GM19397 (cell line): ENCODE results near the gene CDKN2B.
"Not testable (repeated sequence)": the region's sequence is repeated elsewhere in the genome, so short reads cannot be mapped to it uniquely, and the experiment has no call there.

Experiments used
- ATAC-seq: cut with Tn5 transposase; IDR thresholded peaks from one replicate; pipeline ENCODE4 v1.9.1; 2021; ENCODE audit warnings: mild to moderate bottlenecking, moderate library complexity; ENCODE audit not compliant: unreplicated experiment

The CDKN2B gene

GRCh38 chr9:21969951-21970799 lies 38.9 kb downstream of the CDKN2B start:
- no peak for ATAC-seq

GRCh38 chr9:21969011-21969940 lies 39.8 kb downstream of the CDKN2B start:
- no peak for ATAC-seq

- ATAC-seq: no peak
These were observed 40.6 kb downstream of the CDKN2B start for GRCh38 chr9:21968331-21969010.

GRCh38 chr9:21967702-21968101 lies 41.4 kb downstream of the CDKN2B start:
- no peak for ATAC-seq

GRCh38 chr9:21967169-21967568 lies 41.9 kb downstream of the CDKN2B start:
- ATAC-seq: no peak

GRCh38 chr9:21966140-21966851 lies 42.8 kb downstream of the CDKN2B start:
- no peak for ATAC-seq

GRCh38 chr9:21965401-21965951 lies 43.6 kb downstream of the CDKN2B start:
- peak; percentile 84 for ATAC-seq

- ATAC-seq: peak; percentile 46
These were observed 44.1 kb downstream of the CDKN2B start for GRCh38 chr9:21964925-21965385.

GRCh38 chr9:21961569-21961968 lies 47.5 kb downstream of the CDKN2B start:
- no peak for ATAC-seq

GRCh38 chr9:21959268-21959667 lies 49.8 kb downstream of the CDKN2B start:
- not testable (repeated sequence) for ATAC-seq

GRCh38 chr9:21958833-21959232 lies 50.3 kb downstream of the CDKN2B start:
- no peak for ATAC-seq
